MV-4-11 (cell line): ENCODE measurements around the gene COG5.

Experiments
- DNase-seq: peaks from one replicate; lab custom pipeline; 2025; lab: John Stamatoyannopoulos, UW

Gene COG5

GRCh38 chr7:107330478-107330877, 233.2 kb downstream of the COG5 start:
- DNase-seq, result no peak

DNA sequence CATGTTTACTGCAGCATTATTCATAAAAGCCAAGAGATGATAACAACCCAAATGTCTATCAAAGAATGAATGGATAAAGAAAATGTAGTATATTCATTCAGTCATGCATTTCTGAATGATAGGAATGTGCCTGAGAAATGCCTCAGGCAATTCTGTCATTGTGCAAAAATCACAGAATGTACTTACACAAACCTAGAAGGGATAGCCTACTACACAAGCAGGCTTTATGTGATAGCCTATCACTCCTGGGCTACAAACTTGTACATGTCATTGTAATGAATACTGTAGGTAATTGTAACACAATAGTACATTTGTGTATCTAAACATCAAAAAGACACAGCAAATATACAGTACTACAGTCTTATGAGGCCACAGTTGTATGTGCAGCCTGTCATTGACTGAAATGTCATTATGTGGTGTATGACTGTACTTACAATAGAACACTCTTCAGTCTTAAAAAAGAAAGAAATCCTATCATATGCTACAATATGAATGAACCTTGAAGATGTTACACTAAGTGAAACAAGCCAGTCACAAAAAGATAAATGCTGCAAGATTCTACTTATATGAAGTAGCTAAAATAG, 235.6 kb downstream of the COG5 start:
- no peak for DNase-seq

DNA sequence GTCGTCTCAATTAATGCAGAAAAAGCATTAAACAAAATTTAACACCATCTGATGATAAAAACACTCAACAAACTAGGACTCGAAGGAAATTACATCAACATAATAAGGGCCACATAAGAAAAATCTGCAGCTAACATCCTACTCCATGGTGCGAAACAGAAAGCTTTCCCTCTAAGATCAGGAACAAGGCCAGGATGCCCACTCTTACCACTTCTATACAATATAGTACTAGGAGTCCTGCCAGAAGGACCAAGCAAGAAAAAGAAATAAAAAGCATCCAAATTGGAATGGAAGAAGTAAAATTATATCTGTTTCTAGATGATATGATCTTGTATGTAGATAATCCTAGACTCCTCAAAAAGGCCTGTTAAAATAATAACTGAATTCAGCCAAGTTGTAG, 237.7 kb downstream of the COG5 start:
- DNase-seq, result no peak

GRCh38 chr7:107322015-107322414, 241.7 kb downstream of the COG5 start:
- peak; percentile 35 for DNase-seq

- DNase-seq, result no peak
Measured at GRCh38 chr7:107321611-107322010, 242.1 kb downstream of the COG5 start.

GRCh38 chr7:107319724-107320228, 243.9 kb downstream of the COG5 start:
- DNase-seq, result no peak

DNA sequence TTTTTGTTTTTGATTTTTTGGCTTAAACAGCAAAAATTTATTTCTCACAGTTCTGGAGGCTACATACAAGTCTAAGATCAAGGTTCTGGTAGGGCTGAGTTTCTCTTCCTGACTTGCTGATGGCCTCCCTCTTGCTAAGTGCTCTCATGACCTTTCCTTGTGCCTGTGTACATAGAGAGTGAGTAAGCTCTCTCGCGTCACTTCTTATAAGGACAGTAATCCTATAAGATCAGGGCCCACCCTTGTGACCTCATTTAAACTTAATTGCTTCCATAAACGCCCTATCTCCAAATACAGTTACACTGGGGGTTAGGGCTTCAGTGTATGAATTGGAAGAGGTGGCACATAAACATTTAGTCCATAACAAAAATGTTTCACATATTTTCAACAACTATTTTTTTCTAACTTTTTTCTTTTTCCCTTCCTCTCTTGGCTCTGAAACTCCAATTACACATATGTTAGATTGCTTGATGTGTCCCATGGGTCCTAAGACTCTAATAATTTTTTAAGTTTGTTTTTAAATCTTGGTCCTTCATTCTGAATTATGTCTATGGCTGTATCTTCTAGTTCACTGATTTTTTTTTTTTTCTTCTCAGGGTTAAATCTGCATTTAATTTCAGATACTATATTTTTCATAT, 245.1 kb downstream of the COG5 start:
- peak; percentile 22 for DNase-seq

DNA sequence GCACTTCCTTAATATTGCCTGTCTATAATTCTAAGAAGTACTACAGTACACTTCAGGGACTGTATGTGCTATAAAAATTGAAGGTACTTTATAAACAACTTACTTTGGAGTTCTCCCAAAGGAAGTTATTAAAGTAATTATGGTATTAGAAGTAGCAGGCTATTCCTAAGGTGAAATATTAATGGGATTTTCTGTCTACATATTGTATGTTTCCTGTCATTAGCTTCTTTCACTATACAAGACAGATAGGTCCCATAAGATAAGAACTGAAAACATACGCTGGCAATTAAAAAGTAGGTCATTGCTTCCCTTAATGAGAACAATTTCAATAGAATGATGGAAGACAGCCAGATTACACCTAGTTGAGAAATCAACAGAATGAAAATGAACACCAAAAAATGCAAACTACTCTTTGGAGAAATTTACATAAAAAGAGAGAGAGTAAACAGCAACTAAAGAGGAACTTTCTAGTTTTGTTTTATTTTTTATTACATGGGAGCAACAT, 248.0 kb downstream of the COG5 start:
- DNase-seq, result peak; percentile 45

- DNase-seq, result no peak
Measured at GRCh38 chr7:107313355-107313754, 250.4 kb downstream of the COG5 start.

DNA sequence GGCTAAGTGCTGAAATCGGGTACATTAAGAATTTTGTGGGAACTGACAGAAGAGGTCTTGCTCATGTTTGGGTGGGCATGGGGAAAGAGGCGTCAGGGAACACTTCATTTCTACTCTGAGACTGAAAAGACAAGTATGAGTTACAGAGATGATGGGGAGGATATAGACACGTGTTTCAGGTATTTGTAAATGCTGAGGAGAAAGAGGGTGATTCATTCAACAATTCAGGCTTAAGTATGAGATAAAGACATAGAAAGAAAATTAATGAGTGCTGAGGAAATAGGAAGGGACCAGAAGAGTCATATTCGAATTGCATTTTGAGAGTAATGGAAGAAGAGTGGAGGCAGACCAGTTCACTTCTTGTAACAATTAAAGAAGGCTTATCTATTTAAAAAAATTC, 251.3 kb downstream of the COG5 start:
- DNase-seq, result no peak

- DNase-seq, result no peak
Measured at GRCh38 chr7:107309296-107309695, 254.4 kb downstream of the COG5 start.

- no peak for DNase-seq
Measured at GRCh38 chr7:107304636-107305035, 259.1 kb downstream of the COG5 start.

- no peak for DNase-seq
Measured at GRCh38 chr7:107304063-107304462, 259.7 kb downstream of the COG5 start.

GRCh38 chr7:107302250-107302847, 261.4 kb downstream of the COG5 start:
- DNase-seq, result no peak

GRCh38 chr7:107294182-107294581, 269.5 kb downstream of the COG5 start:
- no peak for DNase-seq

DNA sequence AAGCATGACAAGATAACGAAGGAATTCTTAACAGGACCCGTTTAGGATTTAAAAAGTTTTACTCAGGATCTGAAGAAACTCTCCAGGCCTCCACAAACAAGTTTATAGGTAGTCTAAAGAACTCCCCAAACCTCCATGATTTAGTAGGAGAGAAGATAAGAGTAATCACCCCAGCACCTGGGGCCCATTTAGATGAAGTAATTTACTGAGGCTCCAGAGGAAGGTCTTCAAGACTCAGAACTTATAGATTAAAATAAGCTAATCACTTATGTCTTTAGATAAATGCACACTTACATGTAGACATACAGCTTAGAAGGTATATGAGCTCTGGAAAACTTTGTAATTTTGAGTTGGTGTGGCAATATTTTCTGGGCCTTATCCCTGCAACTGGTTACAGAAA, 271.1 kb downstream of the COG5 start:
- no peak for DNase-seq

- no peak for DNase-seq
Measured at GRCh38 chr7:107291434-107291833, 272.3 kb downstream of the COG5 start.

GRCh38 chr7:107286751-107287621, 276.7 kb downstream of the COG5 start:
- no peak for DNase-seq

DNA sequence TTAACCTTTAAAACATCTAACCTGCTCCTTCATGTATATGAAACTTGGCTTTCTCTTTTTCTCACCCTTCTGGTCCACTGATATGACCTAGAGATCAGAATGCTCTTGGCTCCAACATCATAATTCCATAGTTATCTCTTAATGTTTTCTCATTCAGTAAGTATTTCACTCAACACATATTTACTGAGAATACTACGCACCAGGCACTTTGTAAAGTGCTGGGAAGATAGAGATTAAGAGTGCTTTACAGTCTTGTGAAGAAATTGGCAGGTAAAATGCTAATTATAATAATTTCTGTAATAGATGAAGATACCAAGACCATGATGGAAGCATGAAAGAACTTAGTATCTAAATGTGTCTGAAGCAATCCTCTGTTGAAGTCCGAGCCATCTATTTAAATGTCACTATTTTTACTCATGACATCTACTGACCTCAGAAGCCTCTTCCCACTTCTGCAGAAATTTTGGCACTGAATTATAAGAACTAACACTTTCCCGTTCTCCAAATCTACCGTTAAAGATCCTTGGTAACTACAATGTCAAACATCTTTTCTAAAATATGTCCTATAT, 278.7 kb downstream of the COG5 start:
- DNase-seq, result no peak

- DNase-seq, result no peak
Measured at GRCh38 chr7:107277331-107277730, 286.4 kb downstream of the COG5 start.

DNA sequence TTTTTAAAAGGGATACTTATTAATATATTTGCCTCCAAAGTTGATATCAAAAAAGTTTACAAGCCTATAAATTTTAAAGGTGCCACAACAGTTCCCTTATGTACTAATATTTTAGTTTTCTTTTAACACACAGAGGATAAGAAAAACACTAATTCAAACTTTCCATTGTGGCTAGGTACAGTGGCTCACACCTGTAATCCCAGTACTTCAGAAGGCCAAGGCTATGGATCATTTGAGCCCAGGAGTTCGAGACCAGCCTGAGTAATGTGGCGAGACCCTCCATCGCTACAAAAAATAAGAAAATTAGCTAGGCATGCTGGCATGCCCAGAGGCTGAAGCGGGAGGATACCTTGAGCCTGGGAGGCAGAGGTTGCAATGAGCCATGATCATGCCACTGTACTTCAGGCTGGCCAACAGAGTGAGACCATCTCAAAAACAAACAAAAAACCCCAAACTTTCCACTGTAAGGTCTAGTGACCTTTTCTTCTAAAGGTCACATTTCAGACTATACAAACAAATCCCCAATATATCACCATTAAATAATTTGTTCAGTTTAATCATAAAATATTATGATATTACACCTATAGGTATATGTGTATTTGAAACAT, 287.4 kb downstream of the COG5 start:
- DNase-seq, result no peak

GRCh38 chr7:107274506-107274905, 289.2 kb downstream of the COG5 start:
- DNase-seq, result no peak
